A549 (cell line): Measurements from ENCODE around the gene TAS2R30. TPM values are rescaled to one million over a fixed set of nuclear protein-coding genes. Genes with fewer than 3 reads are reported as not detected.

Experiments
- ATAC-seq, 2 experiments: fragments of 200-7000 bp in 1 of 2; fragments of >200 bp in 1 of 2; cut with Nextera tagmentation in 1 of 2; cut with Tn5 transposase in 1 of 2; 3 replicates each; pipeline versions ENCODE4 v1.8.0 to v1.9.1; 2018 to 2020; ENCODE audit warnings: mild to moderate bottlenecking in 1 of 2, moderate library complexity in 1 of 2
- CTCF ChIA-PET: fragments of 300-600 bp; sonication (Branson Sonifier 250); formaldehyde crosslinking; extraction: SDS; loops from one replicate; lab custom pipeline; 2021; ENCODE audit warnings: antibody characterized with exemption, inconsistent platforms; lab: Yijun Ruan, JAX
- POLR2A ChIA-PET: fragments of 350-600 bp; formaldehyde crosslinking; extraction: SDS; loops from one replicate; lab custom pipeline; 2021; ENCODE audit warnings: antibody characterized with exemption, inconsistent platforms; lab: Yijun Ruan, JAX
- DNase-seq, 2 experiments: peaks; one replicate each; pipeline versions ENCODE4 v3.0.0 to v3.0.0-alpha.2; 2011 to 2016; ENCODE audit warnings: low read depth in 1 of 2, low spot score in 1 of 2
- FAIRE-seq: peaks from 2 replicates; lab custom pipeline; 2011; peaks lifted over from hg19 to GRCh38; lab: Jason Lieb, UNC
- H3K27ac ChIP-seq, 2 experiments: fragments of >200 bp; sonication (Bioruptor Twin); formaldehyde crosslinking; 3 replicates each; pipeline ENCODE4 v1.5.1; 2016 to 2017
- H3K4me1 ChIP-seq: fragments of >200 bp; sonication (Bioruptor Twin); formaldehyde crosslinking; 3 replicates; pipeline ENCODE4 v1.6.1; 2016
- H3K4me2 ChIP-seq: fragments of >200 bp; sonication (Bioruptor Twin); formaldehyde crosslinking; 3 replicates; pipeline ENCODE4 v1.6.1; 2016
- H3K4me3 ChIP-seq: fragments of >200 bp; sonication (Bioruptor Twin); formaldehyde crosslinking; 3 replicates; pipeline ENCODE4 v1.5.1; 2016
- H3K9me3 ChIP-seq: fragments of >200 bp; sonication (Bioruptor Twin); formaldehyde crosslinking; 3 replicates; pipeline ENCODE4 v1.6.1; 2016
- BHLHE40 ChIP-seq: IDR thresholded peaks from 2 replicates; pipeline ENCODE4 v1.6.1; 2012; ENCODE audit warnings: low read depth, low read length, inconsistent platforms
- CBX8 ChIP-seq: fragments of 200-600 bp; sonication (generic); IDR thresholded peaks from 2 replicates; pipeline ENCODE4 v1.6.1; 2016
- CHD4 ChIP-seq: fragments of 200-600 bp; sonication (generic); IDR thresholded peaks from 2 replicates; pipeline ENCODE4 v1.6.1; 2016; ENCODE audit warnings: antibody characterized with exemption, mild to moderate bottlenecking, borderline replicate concordance
- EP300 ChIP-seq, 2 experiments: fragments of >200 bp; sonication (Bioruptor Twin); formaldehyde crosslinking; IDR thresholded peaks; 2 replicates in 1 of 2; 3 replicates in 1 of 2; pipeline ENCODE4 v1.6.1; 2016 to 2017
- FOSB ChIP-seq: fragments of 250-450 bp; sonication (Bioruptor Pico); IDR thresholded peaks from 2 replicates; pipeline ENCODE4 v1.5.0; 2020; ENCODE audit warnings: mild to moderate bottlenecking, moderate library complexity
- FOSL2 ChIP-seq, 2 experiments: fragments of 450-650 bp in 1 of 2; fragments of >200 bp in 1 of 2; sonication (Bioruptor Twin) in 1 of 2; formaldehyde crosslinking; IDR thresholded peaks; 2 replicates each; pipeline versions ENCODE4 v1.5.0 to v1.6.1; 2016 to 2020; ENCODE audit warnings: mild to moderate bottlenecking in 1 of 2, moderate library complexity in 1 of 2
- GATA3 ChIP-seq: IDR thresholded peaks from 2 replicates; pipeline ENCODE4 v1.6.1; 2012; ENCODE audit warnings: borderline replicate concordance
- HDAC2 ChIP-seq: fragments of 200-600 bp; sonication (generic); IDR thresholded peaks from 2 replicates; pipeline ENCODE4 v1.6.1; 2016
- HEYL ChIP-seq: fragments of 250-450 bp; sonication (Bioruptor Pico); IDR thresholded peaks from 2 replicates; pipeline ENCODE4 v1.8.0; 2021; ENCODE audit warnings: mild to moderate bottlenecking, moderate library complexity
- HOXB13 ChIP-seq: fragments of 250-450 bp; sonication (Bioruptor Pico); IDR thresholded peaks from 2 replicates; pipeline ENCODE4 v1.5.0; 2020; ENCODE audit warnings: low read depth, mild to moderate bottlenecking, moderate library complexity
- KDM5A ChIP-seq: fragments of 200-600 bp; sonication (generic); IDR thresholded peaks from 2 replicates; pipeline ENCODE4 v1.6.1; 2016; ENCODE audit warnings: antibody characterized with exemption, mild to moderate bottlenecking
- MAFK ChIP-seq: fragments of 450-650 bp; IDR thresholded peaks from 2 replicates; pipeline ENCODE4 v1.6.1; 2014; ENCODE audit not compliant: partially characterized antibody
- MAZ ChIP-seq: fragments of 150-350 bp; IDR thresholded peaks from 2 replicates; pipeline ENCODE4 v1.6.1; 2014; ENCODE audit warnings: antibody characterized with exemption, low read depth, low read length, borderline replicate concordance
- NPAS2 ChIP-seq: fragments of 250-450 bp; sonication (Bioruptor Pico); IDR thresholded peaks from 2 replicates; pipeline ENCODE4 v1.8.0; 2022; ENCODE audit warnings: mild to moderate bottlenecking, moderate library complexity, borderline replicate concordance
- PHF8 ChIP-seq: fragments of 200-600 bp; sonication (generic); IDR thresholded peaks from 2 replicates; pipeline ENCODE4 v1.6.1; 2016; ENCODE audit warnings: low read depth, mild to moderate bottlenecking, antibody characterized with exemption, moderate library complexity, borderline replicate concordance
- RCOR1 ChIP-seq: fragments of 150-350 bp; IDR thresholded peaks from 2 replicates; pipeline ENCODE4 v1.6.1; 2014; ENCODE audit warnings: antibody characterized with exemption, low read length, low read depth
- SMC3 ChIP-seq: fragments of >200 bp; sonication (Bioruptor Twin); formaldehyde crosslinking; IDR thresholded peaks from 3 replicates; pipeline ENCODE4 v1.6.1; 2018; ENCODE audit warnings: inconsistent platforms
- TFCP2L1 ChIP-seq: fragments of 250-450 bp; sonication (Bioruptor Pico); IDR thresholded peaks from 2 replicates; pipeline ENCODE4 v1.5.0; 2021; ENCODE audit warnings: mild to moderate bottlenecking
- ZFP36 ChIP-seq: fragments of 450-650 bp; IDR thresholded peaks from 2 replicates; pipeline ENCODE4 v1.6.1; 2014; ENCODE audit warnings: borderline replicate concordance; ENCODE audit not compliant: partially characterized antibody
- ZNF302 ChIP-seq: fragments of 250-450 bp; sonication (Bioruptor Pico); IDR thresholded peaks from 2 replicates; pipeline ENCODE4 v1.9.0; 2021; ENCODE audit warnings: inconsistent platforms, mild to moderate bottlenecking, moderate library complexity
- WGBS: methylation state at CpG from one replicate; pipeline ENCODE4 v1.1.6; 2017; ENCODE audit errors: missing lambda C conversion rate; 5-methylcytosine and 5-hydroxymethylcytosine counted together
- polyA plus RNA-seq, 4 experiments: library from polyadenylated mRNA; depleted of rRNA in 3 of 4; stranded (reverse); fragments of >200 nt; fragmentation: RNase III in 1 of 4; extraction: RNeasy Plus Mini Kit Qiagen cat#74134 plus additional on column Dnase treatment in 1 of 4; gene quantifications; 2 replicates in 3 of 4; 3 replicates in 1 of 4; pipeline ENCODE4 v1.2.3, GENCODE V29; 2011 to 2017
- TF ChIP-seq, protein P1 (sequence below): IDR thresholded peaks from 2 replicates; pipeline ENCODE4 v1.6.1; 2012
- TF ChIP-seq, protein P2 (sequence below): IDR thresholded peaks from 2 replicates; pipeline ENCODE4 v1.6.1; 2012; ENCODE audit warnings: low read depth, borderline replicate concordance
- TF ChIP-seq, protein P3 (sequence below): fragments of 250-450 bp; sonication (Bioruptor Pico); IDR thresholded peaks from 2 replicates; pipeline ENCODE4 v1.5.0; 2020; ENCODE audit warnings: low read depth, mild to moderate bottlenecking, moderate library complexity

The TAS2R30 gene
- polyA plus RNA-seq, 2 of the 4 experiments (the other 2 are of a cell fraction) = 0.26 TPM; not detected in 1

DNA sequence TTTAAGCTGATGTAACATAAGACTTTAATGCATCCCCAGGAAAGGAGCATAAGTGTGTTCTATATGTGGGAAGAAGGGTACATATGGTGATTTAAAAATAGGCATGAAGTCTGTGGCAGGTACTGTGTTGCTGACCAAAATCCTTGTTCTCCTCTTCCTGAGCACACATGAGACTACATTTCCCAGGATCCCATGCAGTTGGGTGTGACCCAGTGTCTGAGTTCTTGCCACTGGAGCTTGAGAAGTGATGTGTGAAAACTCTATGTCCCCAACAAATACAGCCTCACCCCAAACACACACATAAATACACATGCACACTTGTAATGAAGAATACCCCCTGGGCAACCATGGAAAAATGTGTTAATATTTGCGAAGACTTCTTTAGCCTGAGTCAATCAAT is 28.1 kb upstream of the TAS2R30 start:
- CTCF ChIA-PET = interaction anchor here (1.5 kb wide), 1 partner anchor 9 kb away, joined by 7 read pairs; the partner anchor contains the start of gene SMIM10L1
- FAIRE-seq (no peak), DNase-seq (no peak)

DNA sequence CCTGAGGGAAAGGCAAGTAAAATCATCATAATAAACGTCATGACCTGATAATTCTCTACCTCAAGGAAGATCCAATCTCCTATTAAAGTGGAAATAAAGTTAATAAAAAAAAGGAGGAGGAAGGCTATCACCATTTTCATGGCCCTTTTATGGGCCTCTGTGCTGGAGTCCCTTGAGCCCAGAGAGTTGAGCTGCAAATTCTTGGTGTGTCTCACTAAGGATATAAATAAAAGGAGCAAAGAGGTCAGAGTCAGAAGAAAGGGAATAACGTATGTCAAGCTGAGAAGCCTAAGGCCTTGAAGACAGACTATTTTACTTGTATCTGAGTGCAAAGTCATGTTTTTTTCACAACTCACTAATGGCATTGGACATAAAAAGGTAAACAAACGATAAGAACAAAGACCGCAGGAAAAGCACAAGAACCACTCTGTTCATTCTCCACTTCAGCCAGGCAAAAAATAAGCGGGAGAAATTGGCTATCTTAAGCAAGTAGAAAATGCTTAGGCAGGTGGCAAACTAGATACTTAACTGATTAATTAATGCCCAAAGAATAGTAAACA is 24.5 kb upstream of the TAS2R30 start:
- Histone ChIP-seq H3K27ac (no peak overlapping the region), H3K4me1 (no peaks in the 10 kb centered on the region), H3K4me2 (no peak overlapping the region), H3K9me3 (no peaks in the 10 kb centered on the region), H3K4me3 (no peak overlapping the region)
- DNase-seq (no peak), ATAC-seq (no peak), FAIRE-seq (no peak)
- WGBS = 56% methylated on average over 5 of the region's 5 CpGs
- CTCF ChIA-PET = no interaction called here
- TF ChIP-seq NPAS2 (CRISPR knock-in tag) = no peak
- TF ChIP-seq, protein P1, sequence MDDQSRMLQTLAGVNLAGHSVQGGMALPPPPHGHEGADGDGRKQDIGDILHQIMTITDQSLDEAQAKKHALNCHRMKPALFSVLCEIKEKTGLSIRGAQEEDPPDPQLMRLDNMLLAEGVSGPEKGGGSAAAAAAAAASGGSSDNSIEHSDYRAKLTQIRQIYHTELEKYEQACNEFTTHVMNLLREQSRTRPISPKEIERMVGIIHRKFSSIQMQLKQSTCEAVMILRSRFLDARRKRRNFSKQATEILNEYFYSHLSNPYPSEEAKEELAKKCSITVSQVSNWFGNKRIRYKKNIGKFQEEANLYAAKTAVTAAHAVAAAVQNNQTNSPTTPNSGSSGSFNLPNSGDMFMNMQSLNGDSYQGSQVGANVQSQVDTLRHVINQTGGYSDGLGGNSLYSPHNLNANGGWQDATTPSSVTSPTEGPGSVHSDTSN = no peak
- no peak for TF ChIP-seq MAFK
- TF ChIP-seq TFCP2L1 (CRISPR knock-in tag) = no peak
- TF ChIP-seq MAZ = no peak
- no peak for TF ChIP-seq KDM5A
- TF ChIP-seq, protein P2, sequence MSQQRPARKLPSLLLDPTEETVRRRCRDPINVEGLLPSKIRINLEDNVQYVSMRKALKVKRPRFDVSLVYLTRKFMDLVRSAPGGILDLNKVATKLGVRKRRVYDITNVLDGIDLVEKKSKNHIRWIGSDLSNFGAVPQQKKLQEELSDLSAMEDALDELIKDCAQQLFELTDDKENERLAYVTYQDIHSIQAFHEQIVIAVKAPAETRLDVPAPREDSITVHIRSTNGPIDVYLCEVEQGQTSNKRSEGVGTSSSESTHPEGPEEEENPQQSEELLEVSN = no peak
- TF ChIP-seq SMC3 = no peak
- TF ChIP-seq BHLHE40 = no peak
- TF ChIP-seq EP300 (IDR thresholded peaks at IDR 0.05) = no peak
- TF ChIP-seq CBX8 = no peak
- no peak for TF ChIP-seq FOSB
- POLR2A ChIA-PET = interaction anchor here (1.2 kb wide), 1 partner anchor 12 kb away, joined by 6 read pairs; the partner anchor contains the start of gene SMIM10L1

More for the DNA sequence above, 28.1 kb upstream of the TAS2R30 start:
- POLR2A ChIA-PET = interaction anchor here (2.0 kb wide), 1 partner anchor 9 kb away, joined by 15 read pairs; the partner anchor contains the start of gene SMIM10L1
- no peak overlapping the region for H3K4me2 ChIP-seq
- H3K27ac ChIP-seq = no peak overlapping the region
- peak; percentile 56; a peak in 4 of 6 replicates for ATAC-seq
- 93% methylated on average over 1 of the region's 1 CpG for WGBS
- TF ChIP-seq HOXB13 (CRISPR knock-in tag) (no peak), MAZ (no peak), GATA3 (no peak), RCOR1 (no peak)
- TF ChIP-seq, all 56 proteins: peak for 0
- H3K4me1 ChIP-seq = no peaks in the 10 kb centered on the region
- H3K9me3 ChIP-seq = no peaks in the 10 kb centered on the region
- no peak overlapping the region for H3K4me3 ChIP-seq

DNA sequence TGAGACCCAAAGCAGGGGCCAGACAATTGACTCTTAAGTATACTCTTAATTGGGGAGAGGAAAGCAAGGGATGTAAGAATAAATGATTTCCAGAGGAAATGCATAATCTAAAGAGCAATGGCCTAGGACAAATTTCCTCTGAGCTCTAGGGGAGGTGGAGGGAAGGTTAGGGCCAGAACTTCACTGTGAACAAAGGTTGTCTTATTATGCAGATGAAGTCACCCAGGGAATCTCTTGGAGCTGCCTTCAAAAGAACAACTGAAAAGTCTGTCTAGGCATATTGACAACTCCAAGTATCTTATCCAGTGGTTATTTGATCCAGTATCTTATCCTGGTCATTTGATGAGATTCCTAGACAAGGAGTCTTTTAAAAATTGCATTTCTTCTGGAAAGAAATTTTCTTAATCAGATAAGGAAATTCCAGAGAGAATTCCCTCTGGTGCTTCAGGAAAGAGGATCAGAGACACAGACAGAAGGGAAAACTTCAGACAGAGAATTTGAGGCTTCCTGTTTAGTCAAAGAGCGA is 20.0 kb upstream of the TAS2R30 start:
- POLR2A ChIA-PET = no interaction called here
- H3K4me2 ChIP-seq = no peak overlapping the region
- TF ChIP-seq EP300 (IDR thresholded peaks at IDR 0.05) (no peak), CHD4 (no peak), BHLHE40 (no peak), HEYL (no peak), PHF8 (no peak), FOSL2 (IDR thresholded peaks at IDR 0.05) (no peak), FOSL2 (CRISPR knock-in tag; IDR thresholded peaks at IDR 0.05) (no peak), ZNF302 (CRISPR knock-in tag) (no peak), GATA3 (no peak), HDAC2 (no peak), RCOR1 (no peak), SMC3 (no peak), ZFP36 (no peak), TFCP2L1 (CRISPR knock-in tag) (no peak)
- TF ChIP-seq, protein P3, sequence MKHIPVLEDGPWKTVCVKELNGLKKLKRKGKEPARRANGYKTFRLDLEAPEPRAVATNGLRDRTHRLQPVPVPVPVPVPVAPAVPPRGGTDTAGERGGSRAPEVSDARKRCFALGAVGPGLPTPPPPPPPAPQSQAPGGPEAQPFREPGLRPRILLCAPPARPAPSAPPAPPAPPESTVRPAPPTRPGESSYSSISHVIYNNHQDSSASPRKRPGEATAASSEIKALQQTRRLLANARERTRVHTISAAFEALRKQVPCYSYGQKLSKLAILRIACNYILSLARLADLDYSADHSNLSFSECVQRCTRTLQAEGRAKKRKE = no peak
- TF ChIP-seq, protein P1 = no peak
- H3K27ac ChIP-seq = no peak overlapping the region
- ATAC-seq (no peak), DNase-seq (no peak), FAIRE-seq (no peak)
- H3K4me3 ChIP-seq = no peak overlapping the region
- H3K4me1 ChIP-seq = no peaks in the 10 kb centered on the region
- CTCF ChIA-PET = interaction anchor here (1.2 kb wide), 1 partner anchor 10 kb away, joined by 4 read pairs; no protein-coding TSS in a partner anchor
- 0 out of 3 replicates have a peak, but pooled peaks cover 4% of the 10 kb centered on the region for H3K9me3 ChIP-seq
- WGBS = 81% methylated on average over 1 of the region's 1 CpG
